SH-SY5Y (cell line): ENCODE results near the gene TCF7.

Experiments used
- GATA2 ChIP-seq: IDR thresholded peaks from 2 replicates; pipeline ENCODE4 v1.6.1; 2011; ENCODE audit warnings: mild to moderate bottlenecking, low read depth, low read length
- GATA3 ChIP-seq: IDR thresholded peaks from 2 replicates; pipeline ENCODE4 v1.6.1; 2011; ENCODE audit warnings: low read depth, mild to moderate bottlenecking, low read length, moderate library complexity

GRCh38 chr5:134075102-134075501 is 39.4 kb upstream of the TCF7 start:
- TF ChIP-seq GATA2, result no peak
- no peak for TF ChIP-seq GATA3
